Measurements from ENCODE around the gene TMEM72.

Gene TMEM72

GRCh38 chr10:44914891-44915290 is 3.8 kb downstream of the TMEM72 start:
- TF ChIP-seq OSR1 (CRISPR knock-in tag; IDR thresholded peaks at IDR 0.05) (no peak), PPARA (CRISPR knock-in tag; IDR thresholded peaks at IDR 0.05; ENCODE audit: borderline replicate concordance) (no peak), ZFP30 (CRISPR knock-in tag; IDR thresholded peaks at IDR 0.05) (no peak), TOX (CRISPR knock-in tag; IDR thresholded peaks at IDR 0.05; ENCODE audit: borderline replicate concordance) (no peak), CSDC2 (CRISPR knock-in tag; IDR thresholded peaks at IDR 0.05) (no peak), TCF4 (CRISPR knock-in tag; IDR thresholded peaks at IDR 0.05; ENCODE audit: borderline replicate concordance) (no peak), ESRRG (CRISPR knock-in tag; IDR thresholded peaks at IDR 0.05) (no peak), ZNF8 (CRISPR knock-in tag; IDR thresholded peaks at IDR 0.05) (no peak), ISL1 (CRISPR knock-in tag; IDR thresholded peaks at IDR 0.05) (no peak), SNAI2 (CRISPR knock-in tag; IDR thresholded peaks at IDR 0.05) (no peak), ARNTL (CRISPR knock-in tag; IDR thresholded peaks at IDR 0.05; ENCODE audit: borderline replicate concordance, low read depth) (no peak), ZNF565 (CRISPR knock-in tag; conservative IDR thresholded peaks at IDR 0.05; ENCODE audit: low read depth) (no peak), ZC3H10 (CRISPR knock-in tag; IDR thresholded peaks at IDR 0.05) (no peak), BACH2 (CRISPR knock-in tag; IDR thresholded peaks at IDR 0.05; ENCODE audit: borderline replicate concordance) (no peak), ZFP3 (CRISPR knock-in tag; IDR thresholded peaks at IDR 0.05) (no peak), GLIS3 (CRISPR knock-in tag; IDR thresholded peaks at IDR 0.05) (no peak), CREB5 (CRISPR knock-in tag; IDR thresholded peaks at IDR 0.05; ENCODE audit: low read depth) (no peak)
- TF ChIP-seq, protein P1, sequence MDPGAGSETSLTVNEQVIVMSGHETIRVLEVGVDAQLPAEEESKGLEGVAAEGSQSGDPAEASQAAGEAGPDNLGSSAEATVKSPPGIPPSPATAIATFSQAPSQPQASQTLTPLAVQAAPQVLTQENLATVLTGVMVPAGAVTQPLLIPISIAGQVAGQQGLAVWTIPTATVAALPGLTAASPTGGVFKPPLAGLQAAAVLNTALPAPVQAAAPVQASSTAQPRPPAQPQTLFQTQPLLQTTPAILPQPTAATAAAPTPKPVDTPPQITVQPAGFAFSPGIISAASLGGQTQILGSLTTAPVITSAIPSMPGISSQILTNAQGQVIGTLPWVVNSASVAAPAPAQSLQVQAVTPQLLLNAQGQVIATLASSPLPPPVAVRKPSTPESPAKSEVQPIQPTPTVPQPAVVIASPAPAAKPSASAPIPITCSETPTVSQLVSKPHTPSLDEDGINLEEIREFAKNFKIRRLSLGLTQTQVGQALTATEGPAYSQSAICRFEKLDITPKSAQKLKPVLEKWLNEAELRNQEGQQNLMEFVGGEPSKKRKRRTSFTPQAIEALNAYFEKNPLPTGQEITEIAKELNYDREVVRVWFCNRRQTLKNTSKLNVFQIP (CRISPR knock-in tag; IDR thresholded peaks at IDR 0.05; ENCODE audit: borderline replicate concordance, low read depth) = no peak
- TF ChIP-seq, protein P2, sequence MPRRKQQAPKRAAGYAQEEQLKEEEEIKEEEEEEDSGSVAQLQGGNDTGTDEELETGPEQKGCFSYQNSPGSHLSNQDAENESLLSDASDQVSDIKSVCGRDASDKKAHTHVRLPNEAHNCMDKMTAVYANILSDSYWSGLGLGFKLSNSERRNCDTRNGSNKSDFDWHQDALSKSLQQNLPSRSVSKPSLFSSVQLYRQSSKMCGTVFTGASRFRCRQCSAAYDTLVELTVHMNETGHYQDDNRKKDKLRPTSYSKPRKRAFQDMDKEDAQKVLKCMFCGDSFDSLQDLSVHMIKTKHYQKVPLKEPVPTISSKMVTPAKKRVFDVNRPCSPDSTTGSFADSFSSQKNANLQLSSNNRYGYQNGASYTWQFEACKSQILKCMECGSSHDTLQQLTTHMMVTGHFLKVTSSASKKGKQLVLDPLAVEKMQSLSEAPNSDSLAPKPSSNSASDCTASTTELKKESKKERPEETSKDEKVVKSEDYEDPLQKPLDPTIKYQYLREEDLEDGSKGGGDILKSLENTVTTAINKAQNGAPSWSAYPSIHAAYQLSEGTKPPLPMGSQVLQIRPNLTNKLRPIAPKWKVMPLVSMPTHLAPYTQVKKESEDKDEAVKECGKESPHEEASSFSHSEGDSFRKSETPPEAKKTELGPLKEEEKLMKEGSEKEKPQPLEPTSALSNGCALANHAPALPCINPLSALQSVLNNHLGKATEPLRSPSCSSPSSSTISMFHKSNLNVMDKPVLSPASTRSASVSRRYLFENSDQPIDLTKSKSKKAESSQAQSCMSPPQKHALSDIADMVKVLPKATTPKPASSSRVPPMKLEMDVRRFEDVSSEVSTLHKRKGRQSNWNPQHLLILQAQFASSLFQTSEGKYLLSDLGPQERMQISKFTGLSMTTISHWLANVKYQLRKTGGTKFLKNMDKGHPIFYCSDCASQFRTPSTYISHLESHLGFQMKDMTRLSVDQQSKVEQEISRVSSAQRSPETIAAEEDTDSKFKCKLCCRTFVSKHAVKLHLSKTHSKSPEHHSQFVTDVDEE (CRISPR knock-in tag; IDR thresholded peaks at IDR 0.05) = no peak
- no peak for ATAC-seq

GRCh38 chr10:44916429-44916828 is 5.3 kb downstream of the TMEM72 start:
- no peak for ATAC-seq
- TF ChIP-seq ZC3H10 (CRISPR knock-in tag; IDR thresholded peaks at IDR 0.05) = no peak
- TF ChIP-seq OSR1 (CRISPR knock-in tag; IDR thresholded peaks at IDR 0.05) = no peak
- no peak for TF ChIP-seq ZFP3 (CRISPR knock-in tag; IDR thresholded peaks at IDR 0.05)
- TF ChIP-seq CSDC2 (CRISPR knock-in tag; IDR thresholded peaks at IDR 0.05) = no peak
- no peak for TF ChIP-seq ISL1 (CRISPR knock-in tag; IDR thresholded peaks at IDR 0.05)
- TF ChIP-seq TCF4 (CRISPR knock-in tag; IDR thresholded peaks at IDR 0.05; ENCODE audit: borderline replicate concordance) = no peak
- TF ChIP-seq BACH2 (CRISPR knock-in tag; IDR thresholded peaks at IDR 0.05; ENCODE audit: borderline replicate concordance) = no peak
- no peak for TF ChIP-seq ZNF565 (CRISPR knock-in tag; conservative IDR thresholded peaks at IDR 0.05; ENCODE audit: low read depth)

DNA sequence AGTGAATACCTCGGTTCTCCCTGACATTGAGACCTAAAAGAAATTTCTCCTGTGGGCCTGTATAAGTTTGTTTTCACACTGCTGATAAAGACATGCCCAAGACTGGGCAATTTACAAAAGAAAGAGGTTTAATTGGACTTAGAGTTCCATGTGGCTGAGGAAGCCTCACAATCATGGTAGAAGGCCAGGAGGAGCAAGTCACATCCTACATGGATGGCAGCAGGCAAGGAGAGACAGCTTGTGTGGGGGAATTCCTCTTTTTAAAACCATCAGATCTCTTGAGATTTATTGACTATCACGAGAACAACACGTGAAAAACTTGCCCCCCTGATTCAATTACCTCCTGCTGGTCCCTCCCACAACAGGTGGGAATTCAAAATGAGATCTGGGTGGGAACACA is 6.7 kb downstream of the TMEM72 start:
- TF ChIP-seq ARNTL (CRISPR knock-in tag; IDR thresholded peaks at IDR 0.05; ENCODE audit: borderline replicate concordance, low read depth) (no peak), CREB5 (CRISPR knock-in tag; IDR thresholded peaks at IDR 0.05; ENCODE audit: low read depth) (no peak), PPARA (CRISPR knock-in tag; IDR thresholded peaks at IDR 0.05; ENCODE audit: borderline replicate concordance) (no peak), CSDC2 (CRISPR knock-in tag; IDR thresholded peaks at IDR 0.05) (no peak)
- TF ChIP-seq, protein P1 (CRISPR knock-in tag; IDR thresholded peaks at IDR 0.05; ENCODE audit: borderline replicate concordance, low read depth) = no peak
- TF ChIP-seq, protein P3, sequence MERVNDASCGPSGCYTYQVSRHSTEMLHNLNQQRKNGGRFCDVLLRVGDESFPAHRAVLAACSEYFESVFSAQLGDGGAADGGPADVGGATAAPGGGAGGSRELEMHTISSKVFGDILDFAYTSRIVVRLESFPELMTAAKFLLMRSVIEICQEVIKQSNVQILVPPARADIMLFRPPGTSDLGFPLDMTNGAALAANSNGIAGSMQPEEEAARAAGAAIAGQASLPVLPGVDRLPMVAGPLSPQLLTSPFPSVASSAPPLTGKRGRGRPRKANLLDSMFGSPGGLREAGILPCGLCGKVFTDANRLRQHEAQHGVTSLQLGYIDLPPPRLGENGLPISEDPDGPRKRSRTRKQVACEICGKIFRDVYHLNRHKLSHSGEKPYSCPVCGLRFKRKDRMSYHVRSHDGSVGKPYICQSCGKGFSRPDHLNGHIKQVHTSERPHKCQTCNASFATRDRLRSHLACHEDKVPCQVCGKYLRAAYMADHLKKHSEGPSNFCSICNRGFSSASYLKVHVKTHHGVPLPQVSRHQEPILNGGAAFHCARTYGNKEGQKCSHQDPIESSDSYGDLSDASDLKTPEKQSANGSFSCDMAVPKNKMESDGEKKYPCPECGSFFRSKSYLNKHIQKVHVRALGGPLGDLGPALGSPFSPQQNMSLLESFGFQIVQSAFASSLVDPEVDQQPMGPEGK (CRISPR knock-in tag; IDR thresholded peaks at IDR 0.05; ENCODE audit: borderline replicate concordance) = no peak
- no peak for ATAC-seq

All from SK-N-SH treated with all-trans-retinoic acid at 6 μM for 48 hours (cell line).